Measurements from ENCODE around the gene GNAQ.

- TF ChIP-seq POLR2A (IDR thresholded peaks at IDR 0.05; ENCODE audit: extremely low read depth, insufficient read length), result no peak
- TF ChIP-seq CTCF (IDR thresholded peaks at IDR 0.05; ENCODE audit: low read depth, low read length), result no peak
- TF ChIP-seq MAX (IDR thresholded peaks at IDR 0.05; ENCODE audit: low read depth, low read length), result no peak
- no peak for TF ChIP-seq MYC (IDR thresholded peaks at IDR 0.05; ENCODE audit: low read depth, low read length)
Observed at GRCh38 chr9:77743386-77743785, 288.2 kb downstream of the GNAQ start.
